ENCODE measurements around the gene RYR3.

The RYR3 gene

GRCh38 chr15:33649217-33649933 is 338.6 kb downstream of the RYR3 start:
- no peak for DNase-seq (ENCODE audit: low spot score)

- no peak for DNase-seq (ENCODE audit: low spot score)
Measured at GRCh38 chr15:33654860-33655259, 344.1 kb downstream of the RYR3 start.

- no peak for DNase-seq (ENCODE audit: low spot score)
Measured at GRCh38 chr15:33655488-33655887, 344.7 kb downstream of the RYR3 start.

- no peak for DNase-seq (ENCODE audit: low spot score)
Measured at GRCh38 chr15:33656168-33656567, 345.4 kb downstream of the RYR3 start.

- DNase-seq (ENCODE audit: low spot score) = no peak
Measured at GRCh38 chr15:33660151-33660550, 349.4 kb downstream of the RYR3 start.

GRCh38 chr15:33662014-33662413 is 351.2 kb downstream of the RYR3 start:
- DNase-seq (ENCODE audit: low spot score) = no peak

GRCh38 chr15:33664947-33665346 is 354.2 kb downstream of the RYR3 start:
- DNase-seq (ENCODE audit: low spot score) = no peak

GRCh38 chr15:33670567-33670966 is 359.8 kb downstream of the RYR3 start:
- DNase-seq (ENCODE audit: low spot score) = no peak

- peak; percentile 33 for DNase-seq (ENCODE audit: low spot score)
Measured at GRCh38 chr15:33671456-33671855, 360.7 kb downstream of the RYR3 start.

- peak; percentile 65 for DNase-seq (ENCODE audit: low spot score)
Measured at GRCh38 chr15:33675246-33675645, 364.5 kb downstream of the RYR3 start.

GRCh38 chr15:33677238-33677830 is 366.6 kb downstream of the RYR3 start:
- DNase-seq (ENCODE audit: low spot score) = no peak

- DNase-seq (ENCODE audit: low spot score) = no peak
Measured at GRCh38 chr15:33678176-33678575, 367.4 kb downstream of the RYR3 start.

GRCh38 chr15:33678602-33679001 is 367.8 kb downstream of the RYR3 start:
- no peak for DNase-seq (ENCODE audit: low spot score)

- DNase-seq (ENCODE audit: low spot score) = no peak
Measured at GRCh38 chr15:33679061-33679460, 368.3 kb downstream of the RYR3 start.

- no peak for DNase-seq (ENCODE audit: low spot score)
Measured at GRCh38 chr15:33680336-33680735, 369.6 kb downstream of the RYR3 start.

GRCh38 chr15:33693166-33693800 is 382.5 kb downstream of the RYR3 start:
- no peak for DNase-seq (ENCODE audit: low spot score)

GRCh38 chr15:33698126-33698525 is 387.4 kb downstream of the RYR3 start:
- DNase-seq (ENCODE audit: low spot score) = no peak

GRCh38 chr15:33699145-33699544 is 388.4 kb downstream of the RYR3 start:
- DNase-seq (ENCODE audit: low spot score) = no peak

- no peak for DNase-seq (ENCODE audit: low spot score)
Measured at GRCh38 chr15:33699691-33700447, 389.1 kb downstream of the RYR3 start.

GRCh38 chr15:33700695-33701303 is 390.0 kb downstream of the RYR3 start:
- peak; percentile 86 for DNase-seq (ENCODE audit: low spot score)

GRCh38 chr15:33701304-33701696 is 390.5 kb downstream of the RYR3 start:
- DNase-seq (ENCODE audit: low spot score) = no peak

GRCh38 chr15:33706173-33706572 is 395.4 kb downstream of the RYR3 start:
- DNase-seq (ENCODE audit: low spot score) = no peak
